Astrocyte of the spinal cord (primary cell): Measurements from ENCODE around the gene CHST12.
"Not testable (repeated sequence)": the region's sequence is repeated elsewhere in the genome, so short reads cannot be mapped to it uniquely, and the experiment has no call there.

Source experiments
- DNase-seq: peaks from one replicate; pipeline ENCODE4 v3.0.0; 2011; ENCODE audit warnings: low read depth, low spot score
- H3K4me3 ChIP-seq: 2 replicates; pipeline ENCODE4 v1.5.1; 2011; ENCODE audit warnings: low read depth, mild to moderate bottlenecking, low read length, moderate library complexity
- in situ Hi-C: cut with HindIII; loops from 2 replicates; pipeline ENCODE4 v1.10.0; 2017; ENCODE audit warnings: low sequenced_read_pairs
- TF ChIP-seq, protein P1 (sequence below): IDR thresholded peaks from 2 replicates; pipeline ENCODE4 v1.5.1; 2012; ENCODE audit warnings: low read depth, mild to moderate bottlenecking, low read length, inconsistent platforms

Gene CHST12

GRCh38 chr7:2376351-2377154 is 26.9 kb upstream of the CHST12 start:
- in situ Hi-C loops: no loop called here
- no peak overlapping the region for H3K4me3 ChIP-seq
- TF ChIP-seq, protein P1, sequence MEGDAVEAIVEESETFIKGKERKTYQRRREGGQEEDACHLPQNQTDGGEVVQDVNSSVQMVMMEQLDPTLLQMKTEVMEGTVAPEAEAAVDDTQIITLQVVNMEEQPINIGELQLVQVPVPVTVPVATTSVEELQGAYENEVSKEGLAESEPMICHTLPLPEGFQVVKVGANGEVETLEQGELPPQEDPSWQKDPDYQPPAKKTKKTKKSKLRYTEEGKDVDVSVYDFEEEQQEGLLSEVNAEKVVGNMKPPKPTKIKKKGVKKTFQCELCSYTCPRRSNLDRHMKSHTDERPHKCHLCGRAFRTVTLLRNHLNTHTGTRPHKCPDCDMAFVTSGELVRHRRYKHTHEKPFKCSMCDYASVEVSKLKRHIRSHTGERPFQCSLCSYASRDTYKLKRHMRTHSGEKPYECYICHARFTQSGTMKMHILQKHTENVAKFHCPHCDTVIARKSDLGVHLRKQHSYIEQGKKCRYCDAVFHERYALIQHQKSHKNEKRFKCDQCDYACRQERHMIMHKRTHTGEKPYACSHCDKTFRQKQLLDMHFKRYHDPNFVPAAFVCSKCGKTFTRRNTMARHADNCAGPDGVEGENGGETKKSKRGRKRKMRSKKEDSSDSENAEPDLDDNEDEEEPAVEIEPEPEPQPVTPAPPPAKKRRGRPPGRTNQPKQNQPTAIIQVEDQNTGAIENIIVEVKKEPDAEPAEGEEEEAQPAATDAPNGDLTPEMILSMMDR: no peak
- no peak for DNase-seq

- H3K4me3 ChIP-seq, in situ Hi-C loops: not testable (repeated sequence)
Observed at GRCh38 chr7:2377492-2377891, 25.9 kb upstream of the CHST12 start.

DNA sequence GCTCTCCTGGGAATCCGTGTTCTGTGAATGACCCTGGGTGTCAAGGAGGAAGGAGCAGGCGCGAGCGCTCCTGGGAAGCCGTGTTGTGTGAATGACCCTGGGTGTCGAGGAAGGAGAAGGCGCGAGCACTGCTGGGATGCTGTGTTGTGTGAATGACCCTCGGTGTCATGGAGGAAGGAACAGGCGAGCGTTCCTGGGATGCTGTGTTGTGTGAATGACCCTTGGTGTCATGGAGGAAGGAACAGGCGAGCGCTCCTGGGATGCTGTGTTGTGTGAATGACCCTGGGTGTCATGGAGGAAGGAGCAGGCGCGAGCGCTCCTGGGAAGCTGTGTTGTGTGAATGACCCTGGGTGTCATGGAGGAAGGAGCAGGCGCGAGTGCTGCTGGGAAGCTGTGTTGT is 25.3 kb upstream of the CHST12 start:
- DNase-seq, H3K4me3 ChIP-seq, in situ Hi-C loops: not testable (repeated sequence)

More at GRCh38 chr7:2377492-2377891, 25.9 kb upstream of the CHST12 start:
- not testable (repeated sequence) for DNase-seq

DNA sequence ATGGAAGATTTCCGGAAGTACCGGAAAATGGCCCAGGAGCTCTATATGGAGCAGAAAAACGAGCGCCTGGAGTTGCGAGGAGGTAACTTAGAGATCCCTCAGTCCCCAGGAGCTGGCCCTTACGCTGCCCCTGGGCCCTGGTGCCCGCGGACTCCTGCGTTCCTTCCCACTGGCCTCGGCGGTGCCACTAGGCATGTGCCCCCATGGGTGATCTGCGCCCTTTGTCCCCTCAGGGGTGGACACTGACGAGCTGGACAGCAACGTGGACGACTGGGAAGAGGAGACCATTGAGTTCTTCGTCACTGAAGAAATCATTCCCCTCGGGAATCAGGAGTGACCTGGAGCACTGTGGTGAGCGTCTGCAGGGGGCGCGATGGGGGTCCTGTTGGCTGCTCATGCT is 24.2 kb upstream of the CHST12 start:
- TF ChIP-seq, protein P1: no peak
- DNase-seq: no peak
- H3K4me3 ChIP-seq: no peak overlapping the region
- in situ Hi-C loops: no loop called here

DNA sequence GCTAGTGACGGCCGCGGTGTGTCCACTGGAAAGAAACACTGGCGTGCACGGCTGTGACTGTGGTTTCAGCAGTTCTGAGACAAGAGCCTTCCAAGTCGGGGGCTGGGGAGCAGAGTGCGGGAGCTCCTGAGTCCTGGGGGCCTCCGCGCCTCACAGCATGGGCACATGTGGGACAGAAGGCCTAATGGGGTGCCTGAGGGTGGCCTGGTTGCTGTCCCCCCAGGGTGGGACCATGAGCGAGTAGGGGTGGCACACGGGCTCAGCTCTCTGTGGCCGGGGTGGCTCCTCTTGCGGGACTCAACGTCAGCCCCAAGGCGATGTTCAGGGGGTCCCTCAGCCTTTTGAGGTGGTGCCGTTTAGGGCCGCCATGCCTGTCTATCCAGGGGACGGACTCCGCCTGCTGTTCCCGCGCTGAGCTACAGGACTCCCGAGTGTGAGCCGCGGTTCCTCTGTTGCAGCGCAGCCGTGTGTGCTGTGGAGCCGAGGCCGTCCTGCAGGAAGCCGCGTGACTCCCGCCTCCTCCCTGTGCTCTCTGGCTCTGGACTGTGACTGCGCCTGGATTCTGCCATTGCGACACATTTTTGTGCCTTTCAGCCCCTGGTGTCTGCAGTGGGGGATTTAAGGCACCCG is 23.5 kb upstream of the CHST12 start:
- no peak for DNase-seq
- TF ChIP-seq, protein P1: no peak
- in situ Hi-C loops: no loop called here
- H3K4me3 ChIP-seq: no peak overlapping the region

- TF ChIP-seq, protein P1: no peak
- in situ Hi-C loops: no loop called here
Observed at GRCh38 chr7:2380461-2380860, 22.9 kb upstream of the CHST12 start.

GRCh38 chr7:2381227-2381626 is 22.2 kb upstream of the CHST12 start:
- TF ChIP-seq, protein P1: no peak
- H3K4me3 ChIP-seq: no peak overlapping the region
- in situ Hi-C loops: no loop called here
- DNase-seq: no peak

More at GRCh38 chr7:2380461-2380860, 22.9 kb upstream of the CHST12 start:
- DNase-seq: no peak
- H3K4me3 ChIP-seq: no peak overlapping the region
